ENCODE measurements around the gene FRS3. TPM values are rescaled to one million over a fixed set of nuclear protein-coding genes. Genes with fewer than 3 reads are reported as not detected.
"Not testable (repeated sequence)": the region's sequence is repeated elsewhere in the genome, so short reads cannot be mapped to it uniquely, and the experiment has no call there.

The FRS3 gene
- total RNA-seq, 1 experiment from 2014 or later, result 2.8 TPM

DNA sequence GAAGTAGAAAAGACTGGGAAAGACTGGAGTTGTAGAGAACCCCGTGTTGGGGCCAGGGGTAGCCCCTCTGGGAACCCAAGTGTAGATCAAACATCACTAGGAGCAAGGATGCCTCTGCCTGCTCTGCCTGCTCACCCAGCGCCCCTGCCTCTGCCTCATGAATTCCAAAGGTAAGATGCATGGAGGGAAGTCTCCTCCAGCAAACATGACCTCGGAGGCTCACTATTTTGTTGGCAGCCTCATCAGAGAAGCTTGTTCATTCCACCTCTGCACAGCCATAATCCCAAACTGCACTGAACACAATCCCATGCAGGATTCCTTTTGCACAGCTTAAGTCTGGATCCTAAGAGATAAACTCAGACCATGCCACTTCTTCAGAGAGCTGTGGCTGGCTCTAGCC lies 4.9 kb downstream of the FRS3 start:
- no peak for DNase-seq (ENCODE audit: low read depth)
- in situ Hi-C loops (cut with HindIII; ENCODE audit: low pct_unique_long_range_greater_than_20kb, low sequenced_read_pairs), result no loop called here

DNA sequence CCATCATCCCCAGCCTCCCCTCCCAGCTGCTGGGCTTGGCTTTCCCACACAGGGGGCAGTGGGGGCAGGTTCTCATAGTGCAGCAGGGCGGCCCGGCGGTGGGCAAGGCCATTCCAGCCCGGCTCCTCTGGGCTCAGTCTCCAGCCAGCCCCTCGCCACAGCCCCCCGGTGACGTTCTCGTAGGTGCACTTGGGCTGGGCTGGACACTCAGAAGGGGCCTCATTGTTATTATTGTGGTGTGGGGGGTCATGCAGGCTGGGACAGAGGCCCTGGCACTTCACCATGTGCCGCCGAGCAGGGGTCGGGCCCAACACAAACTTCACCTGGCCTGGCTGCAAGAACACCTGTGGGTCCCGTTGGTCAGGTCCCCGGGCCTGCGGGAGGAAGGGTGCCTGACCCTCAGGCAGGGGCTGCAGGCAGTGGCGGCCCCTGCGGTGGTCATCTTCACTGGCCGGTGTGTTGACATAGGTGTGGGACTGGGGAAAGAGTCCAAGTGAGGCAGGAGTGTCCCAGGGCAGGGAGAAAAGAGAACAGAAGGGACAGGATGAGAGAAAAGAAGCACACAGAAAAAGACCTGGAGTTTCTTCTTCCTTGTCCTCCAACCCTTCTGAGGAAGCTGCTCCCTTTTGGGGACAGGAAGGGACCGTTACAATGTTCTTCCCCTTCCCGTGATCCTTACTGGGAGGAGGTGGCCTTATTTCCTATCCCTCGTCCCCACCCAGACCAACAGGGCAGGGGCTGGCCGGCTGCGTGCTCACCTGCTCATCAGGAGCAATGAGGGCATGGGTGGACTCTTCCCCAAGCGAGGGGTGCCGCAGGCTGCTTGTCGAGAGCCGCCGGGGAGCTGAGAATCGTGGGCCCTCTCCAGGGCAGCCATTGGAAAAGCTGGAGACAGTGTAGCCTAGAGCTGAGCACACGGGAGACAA lies 8.4 kb downstream of the FRS3 start:
- DNase-seq (ENCODE audit: low read depth), result no peak
- in situ Hi-C loops (cut with HindIII; ENCODE audit: low pct_unique_long_range_greater_than_20kb, low sequenced_read_pairs), result no loop called here

DNA sequence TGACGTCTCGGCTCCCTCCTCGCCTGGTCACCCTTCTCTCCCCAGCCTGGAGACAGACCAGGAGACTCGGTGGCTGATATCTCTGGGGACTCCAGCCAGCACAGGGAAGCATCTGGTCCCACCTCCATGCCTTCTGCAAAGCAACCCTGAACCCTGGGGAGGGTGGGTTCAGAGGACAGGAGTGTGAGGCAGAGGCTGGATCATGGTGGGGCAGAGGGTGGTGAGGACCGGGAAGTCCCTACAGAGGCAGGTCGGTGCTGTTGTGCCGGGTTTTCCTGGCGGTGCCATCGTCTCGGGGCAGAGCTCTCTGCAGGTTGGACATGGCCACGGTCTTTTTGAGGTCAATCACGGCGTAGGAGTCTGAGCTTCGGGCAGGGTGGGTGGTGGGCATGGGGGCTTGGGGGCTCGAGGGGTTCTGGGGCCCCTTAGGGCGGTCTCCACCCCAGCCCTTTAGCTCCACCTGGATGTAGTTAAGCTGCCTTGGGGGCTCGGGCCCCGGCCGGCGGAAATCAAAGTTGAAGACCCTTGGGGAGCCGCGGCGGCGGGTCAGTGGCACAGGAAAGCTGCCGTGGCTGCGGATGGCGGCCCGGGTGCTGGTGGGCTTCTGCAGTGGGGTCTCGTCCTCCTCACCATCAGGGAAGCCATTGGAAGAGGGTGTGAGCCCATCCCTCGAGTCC lies 9.2 kb downstream of the FRS3 start:
- in situ Hi-C loops (cut with HindIII; ENCODE audit: low pct_unique_long_range_greater_than_20kb, low sequenced_read_pairs), result no loop called here
- DNase-seq (ENCODE audit: low read depth), result no peak

DNA sequence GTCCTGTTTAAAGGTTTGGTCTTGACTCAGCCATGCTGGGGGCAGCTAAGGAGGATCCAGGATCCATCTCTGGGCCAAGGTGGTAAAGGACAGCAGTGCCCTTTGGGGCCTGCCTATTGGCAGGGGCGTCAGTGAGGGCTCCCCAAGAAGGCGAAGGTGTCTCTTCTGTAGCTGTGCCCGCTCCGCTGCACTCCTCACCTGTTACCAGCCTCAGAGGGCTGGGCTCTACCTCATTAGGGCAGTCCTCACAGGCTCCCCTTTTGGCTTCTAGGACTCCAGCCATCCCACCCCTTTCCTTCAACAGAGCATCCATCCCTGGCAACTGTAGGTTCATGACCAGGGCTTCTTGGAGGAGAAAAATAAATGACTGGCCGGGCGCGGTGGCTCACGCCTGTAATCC lies 10.3 kb downstream of the FRS3 start:
- in situ Hi-C loops (cut with HindIII; ENCODE audit: low pct_unique_long_range_greater_than_20kb, low sequenced_read_pairs), result no loop called here
- DNase-seq (ENCODE audit: low read depth), result no peak

DNA sequence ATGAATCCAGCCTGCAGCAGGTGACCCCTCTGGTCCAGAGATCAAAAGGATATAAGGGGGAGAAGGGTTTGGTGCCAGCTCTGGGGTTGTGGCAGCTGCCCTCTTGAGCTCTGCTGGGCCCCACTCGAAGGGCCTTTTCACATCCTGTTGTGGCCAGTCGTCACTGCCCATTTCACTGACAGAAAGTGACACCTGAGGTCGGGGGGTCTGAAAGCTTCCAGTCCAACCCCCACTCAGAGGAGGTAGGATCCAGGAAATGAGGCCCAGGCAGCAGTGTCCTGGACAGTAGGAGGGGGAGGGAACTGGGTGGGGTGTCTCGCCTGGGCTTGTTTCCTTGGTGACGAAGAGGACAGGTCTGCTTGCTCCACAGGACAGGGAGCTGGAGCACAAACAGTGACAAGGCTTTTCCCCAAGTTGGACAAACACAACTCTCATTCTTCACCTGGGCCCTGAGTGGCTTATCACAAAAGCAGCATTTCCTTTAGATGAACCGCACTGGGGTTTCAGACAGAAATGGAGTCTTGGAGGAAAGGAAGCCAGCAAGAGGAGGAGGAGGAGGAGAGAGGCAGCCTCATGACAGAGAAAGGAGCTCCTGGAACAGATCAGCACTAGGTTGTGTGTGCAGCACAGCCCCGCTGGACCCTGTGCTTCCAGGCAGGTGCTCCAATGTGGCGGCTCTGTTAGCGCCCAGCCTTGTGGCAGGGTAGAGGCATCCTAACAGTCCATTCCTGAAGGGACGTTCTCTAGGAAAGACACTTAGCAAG lies 11.0 kb downstream of the FRS3 start:
- in situ Hi-C loops (cut with HindIII; ENCODE audit: low pct_unique_long_range_greater_than_20kb, low sequenced_read_pairs), result no loop called here
- DNase-seq (ENCODE audit: low read depth), result peak; percentile 44

DNA sequence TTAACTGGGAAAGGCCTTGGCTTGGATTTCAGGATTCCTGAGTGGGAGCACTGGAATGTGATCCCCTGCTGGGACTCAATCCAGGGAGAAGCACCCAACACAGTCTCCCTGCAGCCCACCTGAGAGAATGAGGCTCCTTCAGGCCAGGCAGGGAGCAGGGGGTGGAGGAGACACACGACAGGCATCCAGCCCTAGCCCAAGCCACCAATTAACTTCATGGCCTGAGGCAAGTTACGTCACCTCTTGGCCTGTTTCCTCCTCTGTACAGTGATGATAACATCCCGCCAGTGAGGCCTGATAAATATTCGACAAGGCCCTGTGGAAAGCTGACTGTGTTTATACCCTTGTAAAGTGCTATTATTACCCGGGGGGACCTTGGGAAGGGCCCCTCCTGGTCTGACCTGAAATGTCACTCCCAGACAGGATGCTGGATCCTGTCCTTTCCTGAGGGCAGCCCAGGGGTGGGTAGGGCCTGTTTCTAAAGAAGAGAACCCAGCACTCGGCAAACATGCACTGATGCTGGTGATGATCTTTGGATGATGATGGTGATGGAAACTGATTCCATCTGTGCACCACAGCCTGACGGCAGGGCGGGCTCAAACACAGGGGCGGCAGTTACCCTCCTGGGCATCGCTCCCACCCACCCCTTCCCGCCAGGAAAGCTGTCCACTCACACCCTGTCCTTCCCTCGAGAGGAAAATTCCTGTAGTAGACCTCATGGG lies 12.4 kb downstream of the FRS3 start:
- in situ Hi-C loops (cut with HindIII; ENCODE audit: low pct_unique_long_range_greater_than_20kb, low sequenced_read_pairs), result no loop called here
- DNase-seq (ENCODE audit: low read depth), result peak; percentile 56

DNA sequence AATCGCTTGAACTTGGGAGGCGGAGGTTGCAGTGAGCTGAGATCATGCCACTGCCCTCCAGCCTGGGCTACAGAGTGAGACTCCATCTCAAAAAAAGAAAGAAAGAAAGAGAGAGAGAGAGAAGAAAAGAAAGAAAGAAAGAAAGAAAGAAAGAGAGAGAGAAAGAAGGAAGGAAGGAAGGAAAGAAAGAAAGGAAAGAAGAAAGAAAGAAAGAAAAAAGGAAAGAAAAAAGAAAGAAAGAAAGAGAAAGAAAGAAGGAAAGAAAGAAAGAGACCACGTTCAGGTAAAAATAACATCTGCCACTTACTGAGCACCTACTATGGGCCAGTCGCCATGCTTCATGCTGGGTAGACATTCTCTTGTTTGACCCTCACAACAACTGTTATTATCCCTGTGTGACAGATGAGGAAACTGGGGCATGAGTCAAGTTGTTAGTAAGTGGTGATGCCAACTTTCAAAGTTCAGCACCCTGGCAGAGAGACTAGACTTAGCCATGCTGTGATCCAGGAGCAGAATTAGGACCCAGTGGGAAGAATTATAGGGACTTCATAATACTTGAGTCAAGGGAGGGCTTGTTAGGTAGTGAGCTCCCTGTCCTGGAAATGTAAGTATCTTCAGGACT lies 13.5 kb downstream of the FRS3 start:
- DNase-seq (ENCODE audit: low read depth); in situ Hi-C loops (cut with HindIII; ENCODE audit: low pct_unique_long_range_greater_than_20kb, low sequenced_read_pairs): not testable (repeated sequence)

DNA sequence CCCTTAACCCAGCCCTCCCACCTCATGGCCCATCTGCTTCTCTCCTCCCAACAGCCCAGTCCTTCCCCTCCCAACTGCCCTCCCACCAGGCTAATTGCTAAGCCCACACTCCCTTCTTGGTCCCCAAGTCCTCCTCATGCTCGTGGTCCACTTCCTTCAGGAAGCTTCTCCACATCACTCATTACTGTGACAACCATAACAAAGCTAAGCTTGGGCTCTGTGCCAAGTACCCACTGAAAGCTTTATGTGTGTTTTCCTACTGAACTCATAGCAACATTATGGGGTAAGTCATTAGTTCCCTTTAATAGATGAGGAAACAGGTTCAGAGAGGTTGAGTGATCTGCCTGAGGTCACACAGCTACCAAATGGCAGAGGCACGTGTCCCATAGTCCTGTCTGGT lies 16.2 kb downstream of the FRS3 start:
- DNase-seq (ENCODE audit: low read depth), result no peak
- in situ Hi-C loops (cut with HindIII; ENCODE audit: low pct_unique_long_range_greater_than_20kb, low sequenced_read_pairs), result no loop called here

DNA sequence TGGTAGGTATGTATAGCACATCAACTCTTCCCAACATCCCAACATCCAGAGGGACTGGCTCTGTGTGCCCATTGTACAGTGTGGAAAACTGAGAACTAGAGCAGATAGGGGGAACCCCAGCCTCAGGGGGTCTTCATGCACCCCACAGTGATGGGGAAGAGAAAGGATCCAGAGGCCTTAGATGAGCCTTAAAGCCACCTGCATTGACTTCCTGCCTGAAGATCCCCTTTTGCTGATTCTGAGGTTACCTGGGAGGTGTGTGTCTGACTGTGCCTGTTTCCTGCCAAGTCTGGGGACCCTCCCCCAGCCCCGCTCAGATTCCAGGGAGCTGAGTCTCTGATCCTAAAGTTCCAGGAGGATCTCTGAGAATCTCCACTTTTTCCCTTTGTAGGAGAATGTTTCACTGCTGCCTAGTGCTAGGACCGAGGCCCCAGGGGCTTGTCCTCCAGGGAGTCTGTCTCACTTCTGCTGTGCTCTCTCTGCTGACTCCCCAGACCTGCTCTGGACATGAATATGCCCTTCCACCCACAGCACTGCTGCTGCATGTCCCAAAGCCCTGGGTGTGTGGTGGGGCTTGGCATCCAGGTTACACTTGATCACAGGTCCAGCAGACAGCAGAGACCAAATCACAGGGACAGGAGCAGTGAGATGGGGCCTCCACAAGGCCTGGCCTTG lies 19.7 kb downstream of the FRS3 start:
- no peak for DNase-seq (ENCODE audit: low read depth)
- in situ Hi-C loops (cut with HindIII; ENCODE audit: low pct_unique_long_range_greater_than_20kb, low sequenced_read_pairs), result no loop called here

DNA sequence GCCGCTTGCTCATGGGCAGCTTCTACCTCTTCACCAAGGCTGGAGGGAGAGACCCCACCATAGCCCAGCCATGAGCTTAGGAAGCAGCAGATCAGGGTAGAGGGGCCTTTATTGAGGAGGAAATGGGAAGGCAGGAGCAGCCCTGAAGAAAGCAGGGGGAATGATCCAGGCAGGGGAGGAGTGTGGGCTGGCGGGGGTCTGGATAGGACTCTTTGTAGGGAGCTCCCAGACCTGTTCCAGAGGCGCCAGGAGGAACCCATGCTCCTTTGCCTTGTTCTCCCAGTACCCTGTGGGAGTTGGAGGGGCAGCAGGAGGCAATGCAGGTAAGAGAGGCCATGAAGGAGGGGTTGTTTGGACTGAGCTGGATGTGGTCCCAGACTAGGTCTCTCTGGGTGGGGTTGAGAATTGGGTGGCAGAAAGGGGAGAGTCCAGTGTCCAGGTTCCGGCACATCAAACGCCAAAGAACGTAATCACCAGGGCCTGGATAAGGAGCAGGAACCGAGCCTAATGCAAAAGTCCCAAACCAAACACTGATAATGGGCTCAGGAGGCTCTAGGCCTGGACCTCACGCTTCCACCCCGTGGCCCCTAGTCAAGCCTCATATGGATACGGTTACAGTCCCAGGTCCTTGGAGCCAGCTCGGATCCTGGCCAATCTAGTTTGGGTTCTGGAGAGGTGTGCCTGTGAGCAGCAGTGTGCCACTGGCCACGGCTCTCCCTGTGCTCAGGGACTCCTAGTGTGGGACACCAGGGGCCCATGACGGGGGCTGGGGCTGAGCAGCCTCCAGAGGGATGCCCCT lies 20.4 kb downstream of the FRS3 start:
- in situ Hi-C loops (cut with HindIII; ENCODE audit: low pct_unique_long_range_greater_than_20kb, low sequenced_read_pairs), result no loop called here
- DNase-seq (ENCODE audit: low read depth), result no peak

DNA sequence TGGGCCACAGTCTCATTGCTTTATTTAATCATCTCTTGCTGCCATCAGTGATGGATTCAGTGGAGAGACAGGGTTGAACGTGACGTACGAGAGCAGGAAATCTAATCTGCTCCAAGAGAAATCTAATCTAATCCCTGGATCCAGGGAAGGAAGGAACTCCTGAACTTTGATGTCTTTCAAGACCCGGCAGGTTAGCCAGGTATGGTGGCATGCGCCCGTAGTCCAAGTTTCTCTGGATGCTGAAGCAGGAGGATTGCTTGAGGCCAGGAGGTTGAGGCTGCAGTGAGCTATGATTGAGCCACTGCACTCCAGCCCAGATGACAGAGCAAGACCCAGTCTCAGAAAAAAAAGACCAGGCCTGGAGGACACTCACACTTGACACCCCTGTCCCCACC lies 21.1 kb downstream of the FRS3 start:
- DNase-seq (ENCODE audit: low read depth), result no peak
- in situ Hi-C loops (cut with HindIII; ENCODE audit: low pct_unique_long_range_greater_than_20kb, low sequenced_read_pairs), result no loop called here

DNA sequence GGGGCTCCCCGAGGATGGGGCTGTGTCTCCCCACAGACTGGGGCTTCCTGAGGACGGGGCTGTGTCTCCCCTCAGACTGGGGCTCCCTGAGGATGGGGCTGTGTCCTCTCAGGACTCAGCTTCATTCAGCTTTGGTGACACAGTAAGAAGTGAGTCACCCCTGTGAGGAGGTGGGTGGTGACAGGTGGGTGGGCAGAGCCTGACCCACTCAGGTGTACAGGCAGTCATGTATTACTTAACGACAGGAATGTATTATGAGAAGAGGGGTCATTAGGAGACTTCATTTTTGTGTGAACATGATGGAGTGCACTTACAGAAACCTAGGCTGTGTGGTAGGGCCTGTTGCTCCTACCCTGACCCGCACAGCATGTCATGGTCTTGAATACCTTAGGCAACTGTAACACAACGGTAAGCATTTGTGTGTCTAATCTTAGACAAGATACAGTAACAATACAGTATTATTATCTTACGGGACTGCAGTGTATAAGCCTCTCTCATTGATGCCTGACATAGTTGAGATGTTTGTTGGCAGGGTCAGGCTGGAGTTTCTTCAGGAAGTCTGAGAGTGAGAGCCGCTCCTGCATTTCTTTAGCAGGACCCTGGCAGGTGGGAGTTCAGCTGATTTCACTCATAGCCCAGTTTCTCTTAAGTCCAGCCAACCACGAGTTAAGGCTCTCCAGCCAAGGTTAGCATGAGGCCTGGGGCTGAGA lies 21.6 kb downstream of the FRS3 start:
- in situ Hi-C loops (cut with HindIII; ENCODE audit: low pct_unique_long_range_greater_than_20kb, low sequenced_read_pairs), result no loop called here
- DNase-seq (ENCODE audit: low read depth), result no peak

DNA sequence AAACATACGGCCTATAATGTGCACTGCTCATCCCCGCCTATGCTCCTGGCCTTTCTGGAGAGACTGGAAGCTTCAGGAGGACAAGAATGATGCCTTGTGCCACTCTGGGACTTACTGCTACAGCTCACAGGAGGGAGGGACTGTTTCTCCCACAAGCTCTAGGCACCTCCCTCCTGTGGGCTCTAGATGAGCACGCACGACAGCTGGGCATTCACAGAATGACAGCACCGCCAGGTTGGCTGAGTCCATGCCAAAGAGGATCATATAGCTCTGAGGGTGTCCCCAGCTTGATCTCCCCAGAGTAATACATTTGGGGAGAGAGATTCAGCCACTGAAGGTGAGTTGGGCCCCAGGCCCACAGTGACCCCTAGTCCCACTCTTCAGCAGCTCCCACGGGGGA lies 22.4 kb downstream of the FRS3 start:
- in situ Hi-C loops (cut with HindIII; ENCODE audit: low pct_unique_long_range_greater_than_20kb, low sequenced_read_pairs), result no loop called here
- no peak for DNase-seq (ENCODE audit: low read depth)

DNA sequence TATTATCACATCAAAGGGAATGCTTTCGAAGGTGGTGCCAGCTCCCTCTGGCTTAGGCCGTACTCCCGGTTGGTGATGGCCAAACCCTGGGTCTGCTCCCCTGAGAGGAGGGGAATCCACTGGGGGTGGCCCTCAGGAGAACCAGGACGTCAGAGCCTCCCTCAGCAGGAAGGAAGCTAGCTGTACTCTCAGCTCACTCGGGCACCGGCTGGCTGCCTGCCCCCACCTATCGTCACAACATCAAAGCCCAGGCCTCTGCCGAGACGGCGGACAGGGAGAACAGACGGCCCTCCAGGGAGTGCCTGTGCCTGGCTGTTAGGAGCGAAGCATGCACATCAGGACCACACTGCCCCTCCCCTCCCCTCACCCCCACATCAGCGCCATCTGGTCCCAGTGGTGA lies 23.3 kb downstream of the FRS3 start:
- no peak for DNase-seq (ENCODE audit: low read depth)
- in situ Hi-C loops (cut with HindIII; ENCODE audit: low pct_unique_long_range_greater_than_20kb, low sequenced_read_pairs), result no loop called here

DNA sequence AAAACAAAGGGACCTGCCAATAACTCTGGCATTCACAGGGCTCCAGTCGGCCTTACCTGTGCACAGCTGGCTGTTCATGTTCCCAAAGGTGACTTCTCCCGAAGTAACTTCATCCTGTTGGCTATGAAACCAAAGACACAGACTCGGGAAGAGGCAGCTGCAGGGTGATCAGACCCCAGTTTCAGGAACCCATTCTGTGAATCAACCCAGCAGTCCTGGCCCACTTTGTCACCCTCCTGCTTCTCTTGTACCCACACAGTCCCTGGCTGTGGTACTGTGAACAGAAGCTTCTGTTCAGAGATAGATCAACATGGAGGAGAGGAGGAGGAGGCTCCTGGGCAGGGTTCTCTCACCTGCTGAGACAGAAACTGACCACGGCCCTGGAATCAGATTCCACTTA lies 23.8 kb downstream of the FRS3 start:
- in situ Hi-C loops (cut with HindIII; ENCODE audit: low pct_unique_long_range_greater_than_20kb, low sequenced_read_pairs), result no loop called here
- DNase-seq (ENCODE audit: low read depth), result no peak

DNA sequence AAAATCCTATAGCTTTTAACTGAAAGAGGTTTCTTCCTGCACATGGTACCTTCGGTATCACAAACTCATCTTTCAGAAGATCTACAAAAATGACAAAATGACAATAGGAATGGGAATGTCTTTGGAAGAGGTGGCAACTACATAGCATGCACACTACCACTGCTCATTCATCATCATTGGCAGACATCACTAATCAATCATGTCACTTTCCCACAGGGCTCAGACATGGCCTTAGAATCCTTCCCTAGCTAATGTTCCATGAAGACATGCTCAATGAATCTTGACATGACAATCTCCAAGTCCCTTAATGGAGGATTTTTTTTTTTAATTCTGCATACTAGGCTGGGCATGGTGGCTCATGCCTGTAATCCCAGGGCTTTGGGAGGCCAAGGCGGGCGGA lies 29.3 kb downstream of the FRS3 start:
- in situ Hi-C loops (cut with HindIII; ENCODE audit: low pct_unique_long_range_greater_than_20kb, low sequenced_read_pairs), result no loop called here
- no peak for DNase-seq (ENCODE audit: low read depth)

Data from Caki2 (cell line).